ENCODE results near the gene LYST. TPM values are rescaled to one million over a fixed set of nuclear protein-coding genes. Genes with fewer than 3 reads are reported as not detected.

Gene LYST
- total RNA-seq, 1 donor: 88.9 TPM

DNA sequence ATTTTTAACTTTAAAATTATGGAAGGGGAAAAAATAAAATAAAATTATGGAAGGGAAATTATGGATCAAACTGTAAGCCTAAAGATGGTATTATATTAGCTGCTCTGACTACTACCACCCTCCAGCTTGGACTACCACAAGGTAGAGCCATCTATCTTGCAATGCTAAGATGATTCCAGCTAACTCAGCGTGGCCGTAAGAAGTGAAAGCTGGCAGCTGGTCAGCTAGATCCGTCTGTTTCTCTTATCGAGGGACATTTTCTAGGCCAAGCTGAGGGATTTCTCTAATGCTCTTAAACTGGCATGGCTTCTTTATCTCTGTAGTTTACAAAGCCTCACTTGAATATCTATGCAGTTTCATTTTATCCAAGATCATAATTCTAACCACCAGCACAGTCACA lies 31.5 kb downstream of the LYST start:
- peak; percentile 83 for DNase-seq (ENCODE audit: low read depth)
- TF ChIP-seq, protein P1, sequence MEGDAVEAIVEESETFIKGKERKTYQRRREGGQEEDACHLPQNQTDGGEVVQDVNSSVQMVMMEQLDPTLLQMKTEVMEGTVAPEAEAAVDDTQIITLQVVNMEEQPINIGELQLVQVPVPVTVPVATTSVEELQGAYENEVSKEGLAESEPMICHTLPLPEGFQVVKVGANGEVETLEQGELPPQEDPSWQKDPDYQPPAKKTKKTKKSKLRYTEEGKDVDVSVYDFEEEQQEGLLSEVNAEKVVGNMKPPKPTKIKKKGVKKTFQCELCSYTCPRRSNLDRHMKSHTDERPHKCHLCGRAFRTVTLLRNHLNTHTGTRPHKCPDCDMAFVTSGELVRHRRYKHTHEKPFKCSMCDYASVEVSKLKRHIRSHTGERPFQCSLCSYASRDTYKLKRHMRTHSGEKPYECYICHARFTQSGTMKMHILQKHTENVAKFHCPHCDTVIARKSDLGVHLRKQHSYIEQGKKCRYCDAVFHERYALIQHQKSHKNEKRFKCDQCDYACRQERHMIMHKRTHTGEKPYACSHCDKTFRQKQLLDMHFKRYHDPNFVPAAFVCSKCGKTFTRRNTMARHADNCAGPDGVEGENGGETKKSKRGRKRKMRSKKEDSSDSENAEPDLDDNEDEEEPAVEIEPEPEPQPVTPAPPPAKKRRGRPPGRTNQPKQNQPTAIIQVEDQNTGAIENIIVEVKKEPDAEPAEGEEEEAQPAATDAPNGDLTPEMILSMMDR (IDR thresholded peaks at IDR 0.05; ENCODE audit: insufficient read depth, low read depth, low read length): peak; percentile 2
- H3K4me3 ChIP-seq (ENCODE audit: low read depth, low read length): peak overlapping the region; percentile 28

- H3K4me3 ChIP-seq (ENCODE audit: low read depth, low read length): no peak overlapping the region
- no peak for DNase-seq (ENCODE audit: low read depth)
- TF ChIP-seq, protein P1 (IDR thresholded peaks at IDR 0.05; ENCODE audit: insufficient read depth, low read depth, low read length): no peak
Measured at GRCh38 chr1:235834620-235835019, 32.1 kb downstream of the LYST start.

DNA sequence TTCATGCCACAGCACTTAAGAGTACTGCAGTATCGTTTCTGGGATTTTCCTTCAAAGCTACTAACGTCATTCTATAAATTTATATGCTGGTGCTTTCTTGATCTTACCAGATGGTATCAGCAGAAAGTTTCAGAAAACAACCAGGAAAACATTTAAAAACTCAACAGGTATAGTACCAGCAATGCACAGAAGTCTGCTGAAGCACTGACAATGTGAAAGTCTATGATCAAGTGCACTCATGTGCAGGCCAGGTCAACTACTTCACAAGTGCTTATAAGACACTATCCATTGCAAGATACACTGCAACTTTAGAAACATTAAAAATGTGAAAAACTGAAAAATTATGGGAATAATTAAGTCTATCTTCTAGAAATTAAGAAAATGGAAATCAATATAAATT lies 34.7 kb downstream of the LYST start:
- no peak for DNase-seq (ENCODE audit: low read depth)
- TF ChIP-seq, protein P1 (IDR thresholded peaks at IDR 0.05; ENCODE audit: insufficient read depth, low read depth, low read length): no peak
- H3K4me3 ChIP-seq (ENCODE audit: low read depth, low read length): no peak overlapping the region

GRCh38 chr1:235831148-235831547 lies 35.6 kb downstream of the LYST start:
- DNase-seq (ENCODE audit: low read depth): no peak
- TF ChIP-seq, protein P1 (IDR thresholded peaks at IDR 0.05; ENCODE audit: insufficient read depth, low read depth, low read length): no peak
- no peak overlapping the region for H3K4me3 ChIP-seq (ENCODE audit: low read depth, low read length)

- TF ChIP-seq, protein P1 (IDR thresholded peaks at IDR 0.05; ENCODE audit: insufficient read depth, low read depth, low read length): no peak
- H3K4me3 ChIP-seq (ENCODE audit: low read depth, low read length): no peak overlapping the region
Measured at GRCh38 chr1:235826102-235826854, 40.4 kb downstream of the LYST start.

DNA sequence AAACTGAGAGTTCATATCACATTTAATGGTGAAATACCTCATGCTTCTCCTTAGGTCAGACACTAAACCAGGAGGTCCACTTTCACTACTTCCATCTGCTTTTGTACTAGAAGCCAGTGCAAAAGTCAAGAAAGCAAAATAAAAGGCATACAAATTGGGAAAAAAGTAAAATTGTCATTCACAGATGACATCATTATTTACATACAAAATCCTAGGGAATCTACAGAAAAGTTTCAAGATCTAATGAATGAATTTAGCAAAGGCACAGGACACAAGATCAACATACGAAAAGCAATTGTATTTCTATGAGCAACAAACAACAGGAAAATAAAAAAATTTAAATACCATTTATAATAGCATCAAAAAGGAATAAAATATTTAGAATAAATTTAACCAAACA lies 41.5 kb downstream of the LYST start:
- no peak for DNase-seq (ENCODE audit: low read depth)
- no peak overlapping the region for H3K4me3 ChIP-seq (ENCODE audit: low read depth, low read length)
- TF ChIP-seq, protein P1 (IDR thresholded peaks at IDR 0.05; ENCODE audit: insufficient read depth, low read depth, low read length): no peak

More at GRCh38 chr1:235826102-235826854, 40.4 kb downstream of the LYST start:
- no peak for DNase-seq (ENCODE audit: low read depth)

DNA sequence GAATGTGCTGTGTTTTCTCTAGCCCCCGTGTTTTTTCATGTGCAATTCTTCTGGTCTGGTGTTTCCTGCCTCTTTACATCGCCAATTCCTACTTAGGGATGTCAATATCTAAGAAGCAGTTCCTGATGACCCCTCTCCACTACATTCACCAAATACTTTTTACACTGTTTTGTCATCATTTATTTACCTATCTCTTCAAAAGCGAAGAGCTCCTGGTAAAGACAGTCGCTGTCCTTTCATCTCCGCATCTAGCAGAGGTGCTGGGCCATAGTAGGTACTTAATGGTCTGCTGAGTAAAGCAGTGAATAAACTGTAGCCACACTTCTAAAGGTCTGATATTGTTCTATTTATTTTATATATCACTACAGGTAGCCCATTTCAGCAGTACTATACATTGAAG lies 43.0 kb downstream of the LYST start:
- DNase-seq (ENCODE audit: low read depth): no peak
- TF ChIP-seq, protein P1 (IDR thresholded peaks at IDR 0.05; ENCODE audit: insufficient read depth, low read depth, low read length): no peak
- no peak overlapping the region for H3K4me3 ChIP-seq (ENCODE audit: low read depth, low read length)

Data from fibroblast of villous mesenchyme (primary cell).